ENCODE measurements around the gene CHGA.

The CHGA gene

DNA sequence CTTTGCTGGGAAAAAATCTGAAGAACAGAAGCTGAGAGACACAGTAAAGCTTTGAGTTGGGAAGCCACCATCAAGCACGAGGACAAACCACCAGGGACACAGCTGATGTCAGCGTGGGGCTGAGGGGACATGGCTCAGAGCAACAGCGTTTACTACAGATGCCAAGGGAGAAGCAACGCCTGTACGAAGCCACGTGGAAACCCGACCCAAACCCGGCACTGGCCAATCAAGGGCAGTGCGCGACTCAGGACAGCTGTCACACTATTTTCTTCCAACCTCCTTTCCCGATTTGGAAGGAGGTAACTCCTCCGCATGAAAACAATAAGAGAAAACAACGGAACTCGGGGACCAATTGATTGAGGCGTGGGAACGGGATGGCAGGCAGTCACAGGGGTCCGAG lies 20.2 kb upstream of the CHGA start:
- DNase-seq (ENCODE audit: extremely low spot score), result no peak
- ChIA-PET POLR2A (no interaction called here), CTCF (no interaction called here)
- TF ChIP-seq, protein P1, sequence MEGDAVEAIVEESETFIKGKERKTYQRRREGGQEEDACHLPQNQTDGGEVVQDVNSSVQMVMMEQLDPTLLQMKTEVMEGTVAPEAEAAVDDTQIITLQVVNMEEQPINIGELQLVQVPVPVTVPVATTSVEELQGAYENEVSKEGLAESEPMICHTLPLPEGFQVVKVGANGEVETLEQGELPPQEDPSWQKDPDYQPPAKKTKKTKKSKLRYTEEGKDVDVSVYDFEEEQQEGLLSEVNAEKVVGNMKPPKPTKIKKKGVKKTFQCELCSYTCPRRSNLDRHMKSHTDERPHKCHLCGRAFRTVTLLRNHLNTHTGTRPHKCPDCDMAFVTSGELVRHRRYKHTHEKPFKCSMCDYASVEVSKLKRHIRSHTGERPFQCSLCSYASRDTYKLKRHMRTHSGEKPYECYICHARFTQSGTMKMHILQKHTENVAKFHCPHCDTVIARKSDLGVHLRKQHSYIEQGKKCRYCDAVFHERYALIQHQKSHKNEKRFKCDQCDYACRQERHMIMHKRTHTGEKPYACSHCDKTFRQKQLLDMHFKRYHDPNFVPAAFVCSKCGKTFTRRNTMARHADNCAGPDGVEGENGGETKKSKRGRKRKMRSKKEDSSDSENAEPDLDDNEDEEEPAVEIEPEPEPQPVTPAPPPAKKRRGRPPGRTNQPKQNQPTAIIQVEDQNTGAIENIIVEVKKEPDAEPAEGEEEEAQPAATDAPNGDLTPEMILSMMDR (IDR thresholded peaks at IDR 0.05; ENCODE audit: control extremely low read depth, extremely low read depth, low read depth, missing control alignments), result no peak

DNA sequence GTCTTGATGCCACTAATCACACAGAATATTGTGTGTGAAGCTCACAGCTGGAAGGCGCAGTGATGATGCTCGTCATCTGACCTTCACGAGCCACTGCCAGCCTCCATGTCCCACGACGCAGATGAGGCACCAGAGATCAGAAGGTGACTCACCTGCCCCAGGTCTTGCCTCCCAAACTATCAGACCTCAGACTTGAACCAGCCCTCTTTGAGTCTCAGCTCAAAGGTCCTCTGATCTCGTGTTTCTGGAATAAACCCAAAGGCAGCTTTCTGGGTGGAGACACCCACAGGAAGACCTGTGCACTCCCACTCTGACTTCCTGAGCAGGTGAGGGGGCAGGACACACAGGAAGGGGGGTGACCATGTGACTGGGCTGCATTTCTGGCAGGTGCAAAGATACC lies 19.6 kb upstream of the CHGA start:
- POLR2A ChIA-PET, result no interaction called here
- DNase-seq (ENCODE audit: extremely low spot score), result no peak
- CTCF ChIA-PET, result no interaction called here
- TF ChIP-seq, protein P1 (IDR thresholded peaks at IDR 0.05; ENCODE audit: control extremely low read depth, extremely low read depth, low read depth, missing control alignments), result no peak

DNA sequence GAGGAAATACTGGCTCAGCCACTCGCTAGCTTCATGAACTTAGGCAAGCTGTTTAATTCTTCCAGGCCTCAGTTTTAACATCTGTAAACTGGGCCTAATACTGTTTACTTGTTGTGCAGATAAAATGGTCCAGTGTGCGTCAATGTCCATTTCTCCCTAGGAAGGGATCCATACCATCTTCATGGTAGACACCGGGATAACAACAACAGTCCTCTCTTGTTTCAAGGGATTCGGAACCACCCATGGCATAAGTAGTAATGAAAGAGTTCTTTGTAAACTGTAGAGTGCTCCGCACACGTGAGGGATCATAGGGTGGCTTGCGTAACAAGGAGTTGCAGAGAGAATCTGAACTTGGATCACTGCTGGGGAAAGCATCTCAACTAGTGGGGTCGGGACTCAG lies 17.3 kb upstream of the CHGA start:
- CTCF ChIA-PET, result interaction anchor here (1.0 to 1.2 kb wide), 2 partner anchors 10 to 12 kb away, joined by 3 read pairs; no protein-coding TSS in a partner anchor
- POLR2A ChIA-PET, result no interaction called here
- DNase-seq (ENCODE audit: extremely low spot score), result no peak
- TF ChIP-seq, protein P1 (IDR thresholded peaks at IDR 0.05; ENCODE audit: control extremely low read depth, extremely low read depth, low read depth, missing control alignments), result no peak

DNA sequence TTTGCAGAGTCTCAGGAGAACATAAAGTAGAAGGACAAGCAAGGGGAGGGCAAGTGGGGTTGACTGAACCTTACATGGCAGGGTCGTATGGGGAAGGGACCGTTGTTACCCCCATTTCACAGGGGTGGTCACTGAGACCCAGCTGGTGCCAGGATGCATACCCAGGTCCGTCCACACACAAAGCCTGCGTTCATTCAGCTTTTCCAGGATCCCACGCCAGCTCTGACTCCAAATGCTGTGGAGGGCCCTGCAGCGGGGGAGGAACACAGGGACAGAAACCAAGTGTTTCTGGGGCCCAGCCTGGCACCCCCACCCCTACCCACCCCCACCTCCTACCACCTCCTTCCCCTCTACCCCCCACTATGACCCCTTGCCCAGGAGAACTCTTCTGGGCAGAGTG lies 16.5 kb upstream of the CHGA start:
- DNase-seq (ENCODE audit: extremely low spot score), result no peak
- POLR2A ChIA-PET, result no interaction called here
- CTCF ChIA-PET, result interaction anchor here (1.2 kb wide), 1 partner anchor 9 kb away, joined by 3 read pairs; no protein-coding TSS in a partner anchor
- TF ChIP-seq, protein P1 (IDR thresholded peaks at IDR 0.05; ENCODE audit: control extremely low read depth, extremely low read depth, low read depth, missing control alignments), result no peak

DNA sequence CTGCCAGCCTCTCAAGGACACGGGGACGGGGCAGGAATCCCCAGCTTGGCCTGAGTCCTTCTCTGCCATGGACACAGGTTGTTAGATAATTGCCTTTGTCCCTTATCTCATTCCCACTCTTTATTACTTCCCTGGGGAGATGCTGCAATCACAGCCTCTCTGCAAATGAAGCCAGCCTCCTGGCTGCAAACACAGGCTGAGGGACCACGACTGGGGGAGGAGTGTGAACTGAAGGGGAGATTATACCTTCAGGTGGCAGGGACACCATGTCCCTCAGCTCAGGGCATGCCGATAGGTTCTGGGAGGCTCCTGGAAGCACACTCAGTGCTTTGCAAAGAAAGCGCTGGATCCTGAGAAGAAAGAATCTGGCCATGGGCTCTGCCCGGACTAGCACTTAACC lies 16.1 kb upstream of the CHGA start:
- POLR2A ChIA-PET, result no interaction called here
- TF ChIP-seq, protein P1 (IDR thresholded peaks at IDR 0.05; ENCODE audit: control extremely low read depth, extremely low read depth, low read depth, missing control alignments), result no peak
- no peak for DNase-seq (ENCODE audit: extremely low spot score)
- CTCF ChIA-PET, result interaction anchor here (1.2 kb wide), 1 partner anchor 9 kb away, joined by 3 read pairs; no protein-coding TSS in a partner anchor

DNA sequence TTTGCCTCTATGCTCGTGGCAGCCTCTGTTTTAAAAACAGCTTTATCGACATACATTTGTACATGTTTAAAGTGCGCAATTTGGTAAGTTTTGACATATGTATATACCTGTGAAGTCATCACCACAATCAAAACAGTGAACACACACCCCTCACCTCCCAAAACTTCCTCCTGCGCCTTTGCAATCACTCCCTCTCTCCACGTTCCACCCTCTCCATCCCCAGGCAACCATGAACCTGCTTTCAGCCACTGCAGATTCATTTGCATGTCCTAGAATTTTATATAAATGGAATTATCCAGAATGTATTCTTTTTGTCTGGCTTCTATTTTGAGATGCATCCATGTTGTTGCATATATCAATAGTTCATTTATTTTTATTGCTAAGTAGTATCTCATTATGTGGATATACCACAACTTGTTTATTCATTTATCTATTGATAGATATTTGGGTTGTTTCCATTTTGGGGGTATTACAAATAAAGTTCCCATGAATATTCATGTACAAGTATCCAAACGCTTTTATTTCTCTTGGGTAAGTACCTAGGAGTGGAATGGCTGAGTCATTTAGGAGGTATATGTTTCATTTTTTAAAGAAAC lies 15.5 kb upstream of the CHGA start:
- TF ChIP-seq, protein P1 (IDR thresholded peaks at IDR 0.05; ENCODE audit: control extremely low read depth, extremely low read depth, low read depth, missing control alignments), result no peak
- CTCF ChIA-PET, result interaction anchor here (1.2 kb wide), 1 partner anchor 8 kb away, joined by 3 read pairs; no protein-coding TSS in a partner anchor
- DNase-seq (ENCODE audit: extremely low spot score), result no peak
- POLR2A ChIA-PET, result no interaction called here

All from GM10248 (cell line).